Activated CD8-positive, alpha-beta memory T cell treated with anti-CD3 and anti-CD28 coated beads, Interleukin-2, amount 10 ng/mL, durations not matched to agents 7 days and 5 days (primary cell): Measurements from ENCODE around the gene GLB1L2. TPM values are rescaled to one million over a fixed set of nuclear protein-coding genes. Genes with fewer than 3 reads are reported as not detected.

Experiments
- ATAC-seq: fragments of 150-1000 bp; cut with Tn5 transposase; one replicate; pipeline ENCODE4 v1.10.0; 2021; ENCODE audit warnings: moderate library complexity
- CTCF ChIA-PET: fragments of 350-600 bp; sonication (Branson Sonifier 250); formaldehyde crosslinking; loops from one replicate; lab custom pipeline; 2021; ENCODE audit warnings: antibody characterized with exemption; lab: Charles Lee
- DNase-seq: peaks from one replicate; pipeline ENCODE4 v3.0.0-alpha.2; 2020
- H3K27ac Mint-ChIP-seq: one replicate; pipeline ENCODE4 v1.8.0; 2021; ENCODE audit warnings: mild to moderate bottlenecking, mixed read lengths
- H3K27me3 Mint-ChIP-seq: one replicate; pipeline ENCODE4 v1.8.0; 2021; ENCODE audit warnings: mixed read lengths
- H3K36me3 Mint-ChIP-seq: one replicate; pipeline ENCODE4 v1.8.0; 2021; ENCODE audit warnings: mild to moderate bottlenecking, mixed read lengths
- H3K4me1 Mint-ChIP-seq: one replicate; pipeline ENCODE4 v1.8.0; 2021; ENCODE audit warnings: mixed read lengths
- H3K4me3 Mint-ChIP-seq: one replicate; pipeline ENCODE4 v1.8.0; 2021; ENCODE audit warnings: mild to moderate bottlenecking, moderate library complexity, mixed read lengths
- H3K9me3 Mint-ChIP-seq: one replicate; pipeline ENCODE4 v1.8.0; 2022; ENCODE audit warnings: low read depth, mixed read lengths
- total RNA-seq, 2 experiments: library from RNA; stranded (reverse); gene quantifications; one replicate each; pipeline ENCODE4 v1.2.3, GENCODE V29; 2021

Gene GLB1L2
- total RNA-seq, 2 experiments from 2014 or later, result 1.3 to 2.0 TPM

GRCh38 chr11:134393638-134394037, 61.9 kb downstream of the GLB1L2 start:
- H3K9me3 Mint-ChIP-seq, result no peaks in the 10 kb centered on the region
- no peaks in the 10 kb centered on the region for H3K36me3 Mint-ChIP-seq

GRCh38 chr11:134394311-134394710, 62.5 kb downstream of the GLB1L2 start:
- Mint-ChIP-seq H3K9me3 (no peaks in the 10 kb centered on the region), H3K4me3 (no peak overlapping the region), H3K4me1 (peaks cover 3% of the 10 kb centered on the region), H3K27me3 (peaks cover 4% of the 10 kb centered on the region), H3K36me3 (no peaks in the 10 kb centered on the region), H3K27ac (no peak overlapping the region)
- DNase-seq (no peak), ATAC-seq (no peak)
- CTCF ChIA-PET, result no interaction called here

More at GRCh38 chr11:134393638-134394037, 61.9 kb downstream of the GLB1L2 start:
- ATAC-seq, result no peak
- no peak for DNase-seq
- Mint-ChIP-seq H3K27me3 (peaks cover 4% of the 10 kb centered on the region), H3K4me3 (no peak overlapping the region), H3K27ac (no peak overlapping the region), H3K4me1 (peaks cover 6% of the 10 kb centered on the region)
- CTCF ChIA-PET, result no interaction called here

GRCh38 chr11:134395002-134395401, 63.2 kb downstream of the GLB1L2 start:
- peaks cover 4% of the 10 kb centered on the region for H3K27me3 Mint-ChIP-seq
- ATAC-seq (no peak), DNase-seq (no peak)
- H3K4me1 Mint-ChIP-seq, result peaks cover 2% of the 10 kb centered on the region
- no peak overlapping the region for H3K27ac Mint-ChIP-seq
- H3K9me3 Mint-ChIP-seq, result no peaks in the 10 kb centered on the region
- no peak overlapping the region for H3K4me3 Mint-ChIP-seq
- CTCF ChIA-PET, result no interaction called here
- H3K36me3 Mint-ChIP-seq, result no peaks in the 10 kb centered on the region

- Mint-ChIP-seq H3K4me1 (no peaks in the 10 kb centered on the region), H3K36me3 (no peaks in the 10 kb centered on the region), H3K4me3 (no peak overlapping the region), H3K27me3 (peaks cover 11% of the 10 kb centered on the region), H3K27ac (no peak overlapping the region), H3K9me3 (no peaks in the 10 kb centered on the region)
- DNase-seq (no peak), ATAC-seq (no peak)
- CTCF ChIA-PET, result no interaction called here
These were observed 65.7 kb downstream of the GLB1L2 start for GRCh38 chr11:134397304-134398078.

DNA sequence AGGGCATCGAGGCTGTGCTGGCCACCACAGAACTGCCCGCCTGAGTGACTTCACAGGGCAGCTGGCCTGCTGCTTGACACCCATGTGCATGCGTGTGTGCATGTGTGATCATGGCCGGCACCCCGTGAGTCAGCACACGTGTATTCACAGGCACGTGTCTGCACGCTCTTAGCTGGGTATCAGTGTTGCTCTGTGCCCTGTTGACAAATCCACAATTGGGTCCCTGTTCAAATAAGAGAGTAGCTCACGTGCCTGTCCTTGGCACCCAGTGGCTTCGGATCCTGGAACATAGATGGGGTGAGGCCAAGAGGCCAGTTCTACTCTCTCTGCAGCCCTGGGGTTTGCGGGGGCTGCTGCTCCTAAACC, 66.3 kb downstream of the GLB1L2 start:
- Mint-ChIP-seq H3K27me3 (peaks cover 11% of the 10 kb centered on the region), H3K27ac (no peak overlapping the region), H3K4me1 (no peaks in the 10 kb centered on the region), H3K4me3 (no peak overlapping the region), H3K9me3 (no peaks in the 10 kb centered on the region), H3K36me3 (no peaks in the 10 kb centered on the region)
- CTCF ChIA-PET, result no interaction called here
- no peak for DNase-seq
- no peak for ATAC-seq

- DNase-seq (no peak), ATAC-seq (no peak)
- Mint-ChIP-seq H3K36me3 (no peaks in the 10 kb centered on the region), H3K4me1 (no peaks in the 10 kb centered on the region), H3K27me3 (peaks cover 11% of the 10 kb centered on the region), H3K27ac (no peak overlapping the region), H3K4me3 (no peak overlapping the region), H3K9me3 (no peaks in the 10 kb centered on the region)
- CTCF ChIA-PET, result no interaction called here
These were observed 67.0 kb downstream of the GLB1L2 start for GRCh38 chr11:134398644-134399292.

DNA sequence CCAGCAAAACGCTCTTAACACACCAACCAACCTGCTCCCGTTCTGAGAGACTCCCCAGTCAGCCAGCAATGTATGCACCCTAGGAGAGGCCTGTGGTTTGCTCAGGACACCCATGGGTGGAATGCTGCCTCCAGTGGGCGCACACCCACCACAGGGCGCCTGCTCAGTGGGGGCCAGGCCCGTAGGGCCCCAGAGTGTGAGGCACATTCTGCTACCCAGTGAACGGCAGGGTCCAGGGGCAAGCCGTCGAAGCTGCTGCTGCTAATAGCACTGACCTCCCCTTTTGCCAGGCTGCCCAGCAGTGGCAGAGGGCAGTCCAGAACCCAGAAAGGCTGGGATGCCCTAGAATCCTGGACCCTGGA, 67.5 kb downstream of the GLB1L2 start:
- H3K4me1 Mint-ChIP-seq, result no peaks in the 10 kb centered on the region
- ATAC-seq, result no peak
- H3K9me3 Mint-ChIP-seq, result no peaks in the 10 kb centered on the region
- DNase-seq, result no peak
- peaks cover 9% of the 10 kb centered on the region for H3K27me3 Mint-ChIP-seq
- H3K27ac Mint-ChIP-seq, result no peak overlapping the region
- CTCF ChIA-PET, result no interaction called here
- no peaks in the 10 kb centered on the region for H3K36me3 Mint-ChIP-seq
- no peak overlapping the region for H3K4me3 Mint-ChIP-seq

GRCh38 chr11:134399996-134400395, 68.2 kb downstream of the GLB1L2 start:
- CTCF ChIA-PET, result no interaction called here
- H3K27ac Mint-ChIP-seq, result no peak overlapping the region
- H3K4me3 Mint-ChIP-seq, result no peak overlapping the region
- H3K36me3 Mint-ChIP-seq, result no peaks in the 10 kb centered on the region
- no peak for DNase-seq
- ATAC-seq, result no peak
- no peaks in the 10 kb centered on the region for H3K9me3 Mint-ChIP-seq
- peaks cover 7% of the 10 kb centered on the region for H3K27me3 Mint-ChIP-seq
- no peaks in the 10 kb centered on the region for H3K4me1 Mint-ChIP-seq

- DNase-seq (no peak), ATAC-seq (no peak)
- Mint-ChIP-seq H3K27me3 (peaks cover 13% of the 10 kb centered on the region), H3K36me3 (no peaks in the 10 kb centered on the region), H3K4me3 (no peak overlapping the region), H3K27ac (no peak overlapping the region), H3K4me1 (peaks cover 4% of the 10 kb centered on the region), H3K9me3 (no peaks in the 10 kb centered on the region)
- CTCF ChIA-PET, result no interaction called here
These were observed 70.3 kb downstream of the GLB1L2 start for GRCh38 chr11:134401825-134402809.

DNA sequence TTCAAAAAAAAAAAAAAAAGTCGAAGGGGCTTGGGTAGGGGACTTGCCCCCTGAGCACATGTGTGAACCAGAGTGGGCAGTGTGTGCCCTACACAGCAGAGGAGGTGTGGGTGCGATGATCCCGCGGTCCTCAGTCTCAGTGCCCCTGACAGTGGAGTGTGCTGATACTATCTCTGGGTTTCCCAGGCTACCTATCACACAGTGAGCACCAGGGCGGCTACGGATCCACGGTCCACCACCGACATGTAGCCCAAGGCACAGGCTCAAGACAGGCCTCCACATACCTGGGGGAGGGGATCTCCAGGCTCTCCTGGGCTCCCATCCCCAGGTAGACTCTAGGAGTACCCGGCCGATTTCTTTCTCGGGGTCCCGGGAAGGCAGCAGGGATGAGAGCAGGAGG, 71.1 kb downstream of the GLB1L2 start:
- Mint-ChIP-seq H3K27ac (no peak overlapping the region), H3K36me3 (no peaks in the 10 kb centered on the region), H3K4me1 (peaks cover 4% of the 10 kb centered on the region), H3K27me3 (peaks cover 21% of the 10 kb centered on the region), H3K4me3 (no peak overlapping the region), H3K9me3 (no peaks in the 10 kb centered on the region)
- no peak for DNase-seq
- CTCF ChIA-PET, result no interaction called here
- no peak for ATAC-seq

GRCh38 chr11:134404575-134405341, 73.0 kb downstream of the GLB1L2 start:
- H3K9me3 Mint-ChIP-seq, result no peaks in the 10 kb centered on the region
- peaks cover 29% of the 10 kb centered on the region for H3K27me3 Mint-ChIP-seq
- no peak overlapping the region for H3K27ac Mint-ChIP-seq
- DNase-seq (no peak), ATAC-seq (no peak)
- CTCF ChIA-PET, result no interaction called here
- H3K4me1 Mint-ChIP-seq, result peaks cover 4% of the 10 kb centered on the region
- H3K4me3 Mint-ChIP-seq, result no peak overlapping the region
- H3K36me3 Mint-ChIP-seq, result no peaks in the 10 kb centered on the region

DNA sequence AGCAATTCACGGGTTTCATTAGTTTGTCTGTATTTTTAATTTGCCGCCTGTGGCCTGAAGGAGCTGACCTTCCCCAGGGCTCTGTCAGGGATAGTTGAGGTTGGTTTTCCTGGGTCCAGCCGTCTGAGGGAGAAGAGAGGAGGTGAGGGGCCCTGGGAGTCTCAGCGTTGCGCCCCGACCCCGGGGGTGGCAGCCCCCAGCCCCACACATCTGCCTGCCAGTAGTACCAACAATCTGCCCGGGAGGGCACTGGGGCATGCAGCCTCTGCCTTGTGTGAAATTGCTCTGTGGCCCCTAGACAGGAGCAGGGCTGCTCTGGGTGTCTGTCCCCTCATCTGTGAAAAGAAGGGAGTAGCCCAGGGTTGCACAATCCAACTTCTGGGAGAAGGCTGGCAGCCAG, 73.6 kb downstream of the GLB1L2 start:
- peaks cover 4% of the 10 kb centered on the region for H3K4me1 Mint-ChIP-seq
- H3K4me3 Mint-ChIP-seq, result no peak overlapping the region
- H3K27ac Mint-ChIP-seq, result no peak overlapping the region
- ATAC-seq (no peak), DNase-seq (no peak)
- no peaks in the 10 kb centered on the region for H3K9me3 Mint-ChIP-seq
- CTCF ChIA-PET, result no interaction called here
- peaks cover 32% of the 10 kb centered on the region for H3K27me3 Mint-ChIP-seq
- no peaks in the 10 kb centered on the region for H3K36me3 Mint-ChIP-seq

DNA sequence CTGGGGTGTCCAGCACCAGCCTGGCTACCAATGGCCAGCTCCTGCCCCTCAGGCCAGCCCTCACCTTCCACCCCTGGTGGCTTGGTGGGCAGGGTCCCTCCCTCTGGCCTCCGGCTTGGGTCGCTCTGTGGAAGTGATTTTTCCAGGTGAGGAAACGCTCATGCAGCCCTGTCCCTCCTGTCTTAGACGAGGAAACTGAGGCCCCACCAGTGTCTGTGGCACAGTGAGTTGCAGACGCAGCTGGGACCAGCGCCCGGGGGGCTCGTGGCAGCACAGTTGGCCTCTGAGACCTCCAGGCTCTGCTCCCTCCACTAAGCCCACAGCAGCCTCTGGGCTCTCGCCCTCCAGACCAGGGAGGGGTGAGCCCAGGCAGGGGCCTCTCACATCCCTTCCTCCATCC, 74.1 kb downstream of the GLB1L2 start:
- Mint-ChIP-seq H3K36me3 (no peaks in the 10 kb centered on the region), H3K27me3 (peaks cover 32% of the 10 kb centered on the region), H3K27ac (no peak overlapping the region), H3K9me3 (no peaks in the 10 kb centered on the region), H3K4me3 (no peak overlapping the region), H3K4me1 (peaks cover 4% of the 10 kb centered on the region)
- DNase-seq (no peak), ATAC-seq (no peak)
- CTCF ChIA-PET, result no interaction called here
